T-helper 2 cell treated with Interferon-gamma antibody and Interleukin-4, amounts not matched to agents 5 μg/mL and 100 μg/mL, for 36 hours (primary cell): ENCODE results near the gene FGF11.
"Not testable (repeated sequence)": the region's sequence is repeated elsewhere in the genome, so short reads cannot be mapped to it uniquely, and the experiment has no call there.

Experiments
- DNase-seq: peaks from one replicate; pipeline ENCODE4 v3.0.0; 2021; ENCODE audit warnings: low spot score
- H3K27ac Mint-ChIP-seq: one replicate; pipeline ENCODE4 v1.8.0; 2021; ENCODE audit warnings: mild to moderate bottlenecking, mixed read lengths
- H3K27me3 Mint-ChIP-seq: one replicate; pipeline ENCODE4 v1.8.0; 2021; ENCODE audit warnings: low read depth, mixed read lengths
- H3K36me3 Mint-ChIP-seq: one replicate; pipeline ENCODE4 v1.8.0; 2021; ENCODE audit warnings: low read depth, mixed read lengths
- H3K4me1 Mint-ChIP-seq: one replicate; pipeline ENCODE4 v1.8.0; 2021; ENCODE audit warnings: low read depth, mixed read lengths
- H3K4me3 Mint-ChIP-seq: one replicate; pipeline ENCODE4 v1.8.0; 2022; ENCODE audit warnings: mild to moderate bottlenecking, moderate library complexity, mixed read lengths
- H3K9me3 Mint-ChIP-seq: one replicate; pipeline ENCODE4 v1.8.0; 2021; ENCODE audit warnings: mixed read lengths

FGF11 gene

DNA sequence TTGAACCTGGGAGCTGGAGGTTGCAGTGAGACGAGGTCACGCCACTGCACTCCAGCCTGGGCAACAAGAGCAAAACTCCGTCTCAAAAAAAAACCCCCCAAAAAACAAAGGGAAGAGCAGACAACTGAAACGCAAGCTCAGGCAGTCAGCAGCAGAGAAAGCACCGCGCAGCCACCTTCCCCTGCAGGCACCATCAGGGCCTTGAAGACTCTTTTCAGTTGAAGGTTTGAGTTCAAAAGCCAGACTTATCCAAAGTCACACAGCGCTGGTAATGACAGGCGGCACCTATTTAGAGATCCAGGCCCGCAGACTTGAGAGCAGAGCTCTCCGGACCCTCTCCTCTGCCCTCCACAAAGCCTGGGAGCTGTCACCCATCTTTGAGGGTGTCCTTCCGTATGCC is 29.0 kb downstream of the FGF11 start:
- H3K27ac Mint-ChIP-seq, result no peak overlapping the region
- no peaks in the 10 kb centered on the region for H3K27me3 Mint-ChIP-seq
- no peak overlapping the region for H3K4me3 Mint-ChIP-seq

DNA sequence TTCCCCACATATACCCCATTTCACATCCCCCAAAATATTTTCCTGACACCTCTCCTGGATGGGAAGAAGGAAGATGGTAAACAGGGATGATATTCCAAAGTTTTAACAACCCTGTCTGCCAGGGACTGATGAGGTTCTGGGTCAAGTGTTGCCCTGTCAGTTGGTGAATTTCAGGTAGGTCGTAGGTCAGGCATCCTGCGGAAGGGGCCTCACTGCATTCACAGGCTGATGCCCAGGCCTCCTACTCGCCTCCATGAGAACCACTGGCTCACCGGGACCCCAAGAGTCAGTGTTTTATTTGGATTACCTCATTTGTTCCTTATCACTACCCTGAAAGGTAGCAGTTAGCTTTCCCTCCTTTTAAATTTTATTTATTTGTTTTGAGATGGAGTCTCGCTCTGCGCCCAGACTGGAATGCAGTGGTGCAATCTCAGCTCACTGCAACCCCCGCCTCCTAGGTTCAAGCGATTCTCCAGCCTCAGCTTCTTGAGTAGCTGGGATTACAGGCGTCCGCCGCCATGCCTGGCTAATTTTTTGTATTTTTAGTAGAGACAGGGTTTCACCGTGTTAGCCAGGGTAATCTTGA is 29.6 kb downstream of the FGF11 start:
- H3K9me3 Mint-ChIP-seq, result no peaks in the 10 kb centered on the region
- DNase-seq, result no peak
- H3K4me1 Mint-ChIP-seq, result peaks cover 7% of the 10 kb centered on the region
- no peak overlapping the region for H3K27ac Mint-ChIP-seq
- H3K27me3 Mint-ChIP-seq, result no peaks in the 10 kb centered on the region
- no peak overlapping the region for H3K4me3 Mint-ChIP-seq
- peaks cover 8% of the 10 kb centered on the region for H3K36me3 Mint-ChIP-seq

More for the DNA sequence above, 29.0 kb downstream of the FGF11 start:
- peaks cover 7% of the 10 kb centered on the region for H3K4me1 Mint-ChIP-seq
- no peaks in the 10 kb centered on the region for H3K9me3 Mint-ChIP-seq
- no peak for DNase-seq
- peaks cover 8% of the 10 kb centered on the region for H3K36me3 Mint-ChIP-seq

- not testable (repeated sequence) for H3K4me1 Mint-ChIP-seq, H3K36me3 Mint-ChIP-seq, H3K27ac Mint-ChIP-seq, DNase-seq, H3K4me3 Mint-ChIP-seq, H3K9me3 Mint-ChIP-seq, H3K27me3 Mint-ChIP-seq
Observed at GRCh38 chr17:7469843-7470242, 30.5 kb downstream of the FGF11 start.

DNA sequence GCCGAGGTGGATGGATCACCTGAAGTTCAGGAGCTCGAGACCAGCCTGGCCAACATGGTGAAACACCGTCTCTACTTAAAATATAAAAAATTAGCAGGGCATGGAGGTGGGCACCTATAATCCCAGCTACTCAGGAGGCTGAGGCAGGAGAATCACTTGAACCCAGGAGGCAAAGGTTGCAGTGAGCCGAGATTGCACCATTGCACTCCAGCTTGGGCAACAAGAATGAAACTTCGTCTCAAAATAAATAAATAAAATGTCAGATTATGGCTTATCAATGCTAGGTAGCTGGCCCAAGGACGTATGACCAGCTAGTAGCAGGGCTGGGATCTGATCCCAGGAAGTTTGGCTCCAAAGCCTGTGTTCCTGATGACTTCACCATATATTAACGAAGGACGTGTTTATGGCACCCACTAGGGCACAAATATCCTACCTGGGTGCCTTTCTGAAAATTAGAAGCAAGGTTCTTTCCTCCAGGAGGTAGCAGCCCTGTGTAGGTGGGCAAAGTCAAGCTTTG is 31.2 kb downstream of the FGF11 start:
- H3K4me1 Mint-ChIP-seq, H3K27me3 Mint-ChIP-seq, H3K9me3 Mint-ChIP-seq, H3K4me3 Mint-ChIP-seq, DNase-seq, H3K36me3 Mint-ChIP-seq, H3K27ac Mint-ChIP-seq: not testable (repeated sequence)

- Mint-ChIP-seq H3K9me3 (no peaks in the 10 kb centered on the region), H3K27me3 (no peaks in the 10 kb centered on the region), H3K27ac (peak overlapping the region; percentile 55), H3K4me1 (peaks cover 16% of the 10 kb centered on the region), H3K36me3 (peaks cover 3% of the 10 kb centered on the region), H3K4me3 (no peak overlapping the region)
- no peak for DNase-seq
Observed at GRCh38 chr17:7471729-7472128, 32.4 kb downstream of the FGF11 start.

DNA sequence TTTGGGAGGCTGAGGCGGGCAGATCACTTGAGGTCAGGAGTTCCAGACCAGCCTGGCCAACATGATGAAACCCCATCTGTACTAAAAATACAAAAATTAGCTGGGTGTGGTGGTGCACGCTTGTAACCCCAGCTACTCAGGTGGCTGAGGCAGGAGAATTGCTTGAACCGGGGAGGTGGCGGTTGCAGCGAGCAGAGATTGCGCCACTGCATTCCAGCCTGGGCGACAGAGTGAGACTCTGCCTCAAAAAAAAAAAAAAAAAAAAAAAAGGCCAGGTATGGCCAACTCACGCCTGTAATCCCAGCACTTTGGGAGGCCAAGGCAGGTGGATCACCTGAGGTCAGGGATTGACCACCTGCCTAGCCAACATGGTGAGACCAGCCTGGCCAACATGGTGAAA is 35.5 kb downstream of the FGF11 start:
- not testable (repeated sequence) for DNase-seq, H3K9me3 Mint-ChIP-seq, H3K27ac Mint-ChIP-seq, H3K36me3 Mint-ChIP-seq, H3K27me3 Mint-ChIP-seq, H3K4me3 Mint-ChIP-seq
- H3K4me1 Mint-ChIP-seq, result peaks cover 34% of the 10 kb centered on the region

DNA sequence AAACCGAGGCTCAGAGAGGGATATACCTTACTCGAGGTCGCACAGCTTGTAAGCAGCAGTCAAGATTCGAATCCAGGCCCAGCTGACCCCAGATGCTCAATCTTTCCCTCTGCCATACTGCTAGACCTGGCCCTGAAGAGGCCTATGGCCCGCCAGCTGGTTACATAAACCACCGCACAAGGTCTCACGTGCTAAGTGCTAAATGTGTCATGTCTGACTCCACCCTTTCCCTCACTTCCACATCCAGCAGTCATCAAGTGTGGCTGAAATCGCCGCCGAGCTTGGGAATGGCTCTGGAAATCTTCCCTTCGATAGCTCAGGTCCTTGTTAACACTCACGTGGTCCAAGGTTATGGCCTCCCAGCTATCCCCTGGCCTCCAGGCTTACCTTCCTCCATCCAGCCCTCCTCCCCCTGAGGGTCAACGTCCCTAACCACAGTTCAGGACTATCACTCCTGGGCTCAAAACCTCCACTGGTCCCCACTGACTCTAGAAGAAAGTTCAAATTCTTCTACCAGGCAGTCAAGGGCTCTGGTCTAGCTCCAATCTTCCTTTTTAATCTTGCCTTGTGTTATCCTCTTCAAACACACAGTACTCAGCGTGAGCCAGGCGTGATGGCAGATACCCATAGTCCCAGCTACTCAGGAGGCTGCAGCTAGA is 36.6 kb downstream of the FGF11 start:
- no peak for DNase-seq

GRCh38 chr17:7476494-7476893 is 37.2 kb downstream of the FGF11 start:
- peak overlapping the region; percentile 17 for H3K27ac Mint-ChIP-seq
- H3K9me3 Mint-ChIP-seq, result no peaks in the 10 kb centered on the region
- H3K4me1 Mint-ChIP-seq, result peaks cover 37% of the 10 kb centered on the region
- H3K4me3 Mint-ChIP-seq, result no peak overlapping the region
- no peaks in the 10 kb centered on the region for H3K27me3 Mint-ChIP-seq
- no peak for DNase-seq
- no peaks in the 10 kb centered on the region for H3K36me3 Mint-ChIP-seq

More for the DNA sequence above, 36.6 kb downstream of the FGF11 start:
- no peaks in the 10 kb centered on the region for H3K36me3 Mint-ChIP-seq
- no peaks in the 10 kb centered on the region for H3K27me3 Mint-ChIP-seq
- no peak overlapping the region for H3K4me3 Mint-ChIP-seq
- H3K4me1 Mint-ChIP-seq, result peaks cover 38% of the 10 kb centered on the region
- peak overlapping the region; percentile 17 for H3K27ac Mint-ChIP-seq
- H3K9me3 Mint-ChIP-seq, result no peaks in the 10 kb centered on the region

- Mint-ChIP-seq H3K9me3 (no peaks in the 10 kb centered on the region), H3K4me1 (peaks cover 32% of the 10 kb centered on the region), H3K27ac (peak overlapping the region; percentile 17), H3K4me3 (no peak overlapping the region), H3K27me3 (no peaks in the 10 kb centered on the region), H3K36me3 (no peaks in the 10 kb centered on the region)
- DNase-seq, result no peak
Observed at GRCh38 chr17:7476951-7477350, 37.6 kb downstream of the FGF11 start.

- Mint-ChIP-seq H3K4me1 (peaks cover 32% of the 10 kb centered on the region), H3K36me3 (no peaks in the 10 kb centered on the region), H3K4me3 (peak overlapping the region; percentile 89), H3K27ac (peak overlapping the region; percentile 87), H3K9me3 (no peaks in the 10 kb centered on the region), H3K27me3 (no peaks in the 10 kb centered on the region)
- DNase-seq, result no peak
Observed at GRCh38 chr17:7477392-7478275, 38.3 kb downstream of the FGF11 start.

DNA sequence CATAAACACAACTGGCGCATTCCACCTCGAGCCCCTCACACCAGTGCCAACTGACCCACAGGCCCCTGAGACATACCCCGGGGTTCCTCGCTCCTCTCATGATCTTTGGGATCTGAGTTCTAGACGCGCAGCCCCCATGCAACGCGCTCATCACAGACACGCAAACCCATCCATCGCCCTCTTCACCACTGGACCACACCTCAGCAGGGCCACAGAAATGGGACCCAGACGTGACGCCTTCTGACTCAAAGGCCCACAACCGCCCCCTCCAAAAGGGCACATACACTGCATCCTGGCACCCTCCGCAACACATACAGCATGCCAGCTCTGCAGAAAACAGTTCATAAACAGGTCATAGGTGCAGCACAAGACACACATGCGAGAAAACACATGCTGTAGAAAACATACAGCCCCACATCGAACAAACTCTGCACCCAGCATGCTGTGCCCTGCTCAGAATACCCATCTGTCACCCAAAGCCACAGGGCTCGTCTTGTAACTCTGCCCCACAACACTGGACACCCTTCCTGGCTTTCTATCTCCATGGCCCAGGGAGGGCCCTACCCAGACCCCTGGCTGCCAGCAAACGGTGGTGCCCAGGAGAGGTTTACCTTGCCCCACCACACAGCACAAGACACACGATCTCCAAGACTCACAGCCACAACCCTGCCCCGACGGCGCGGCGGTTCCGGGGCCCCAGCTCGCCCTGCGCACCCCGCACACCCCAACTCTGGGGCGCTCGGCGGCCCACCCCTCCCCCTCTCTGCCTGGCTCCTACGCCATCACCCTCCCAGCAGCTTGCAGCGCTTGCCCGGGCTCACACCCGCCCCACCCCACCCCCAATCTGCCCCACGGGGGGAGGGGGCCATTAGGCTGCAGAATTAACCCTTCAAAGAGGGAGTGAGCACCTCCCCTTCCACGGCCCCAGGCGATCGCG is 39.2 kb downstream of the FGF11 start:
- H3K27me3 Mint-ChIP-seq, result no peaks in the 10 kb centered on the region
- H3K4me1 Mint-ChIP-seq, result peaks cover 39% of the 10 kb centered on the region
- no peaks in the 10 kb centered on the region for H3K36me3 Mint-ChIP-seq
- H3K9me3 Mint-ChIP-seq, result no peaks in the 10 kb centered on the region
- peak; percentile 33 for DNase-seq
- H3K27ac Mint-ChIP-seq, result peak overlapping the region; percentile 87
- peak overlapping the region; percentile 89 for H3K4me3 Mint-ChIP-seq

GRCh38 chr17:7479213-7480088 is 40.1 kb downstream of the FGF11 start, which contains the start of gene ZBTB4:
TSS of gene ZBTB4 (minus strand) at chr17:7479631. CDS start at chr17:7466801, 12,830 bp downstream.
- DNase-seq, result peak; percentile 61
- peaks cover 41% of the 10 kb centered on the region for H3K4me1 Mint-ChIP-seq
- no peaks in the 10 kb centered on the region for H3K27me3 Mint-ChIP-seq

More at GRCh38 chr17:7479213-7480088, 40.1 kb downstream of the FGF11 start, which contains the start of gene ZBTB4:
- Mint-ChIP-seq H3K36me3 (no peaks in the 10 kb centered on the region), H3K4me3 (peak within 1 kb of the TSS; percentile 89), H3K27ac (peak within 1 kb of the TSS; percentile 91), H3K9me3 (no peaks in the 10 kb centered on the region)
